GM21619 (cell line): Measurements from ENCODE around the gene MMADHC.

Experiments used
- ATAC-seq: cut with Tn5 transposase; IDR thresholded peaks from one replicate; pipeline ENCODE4 v1.9.1; 2021; ENCODE audit not compliant: unreplicated experiment

The MMADHC gene

DNA sequence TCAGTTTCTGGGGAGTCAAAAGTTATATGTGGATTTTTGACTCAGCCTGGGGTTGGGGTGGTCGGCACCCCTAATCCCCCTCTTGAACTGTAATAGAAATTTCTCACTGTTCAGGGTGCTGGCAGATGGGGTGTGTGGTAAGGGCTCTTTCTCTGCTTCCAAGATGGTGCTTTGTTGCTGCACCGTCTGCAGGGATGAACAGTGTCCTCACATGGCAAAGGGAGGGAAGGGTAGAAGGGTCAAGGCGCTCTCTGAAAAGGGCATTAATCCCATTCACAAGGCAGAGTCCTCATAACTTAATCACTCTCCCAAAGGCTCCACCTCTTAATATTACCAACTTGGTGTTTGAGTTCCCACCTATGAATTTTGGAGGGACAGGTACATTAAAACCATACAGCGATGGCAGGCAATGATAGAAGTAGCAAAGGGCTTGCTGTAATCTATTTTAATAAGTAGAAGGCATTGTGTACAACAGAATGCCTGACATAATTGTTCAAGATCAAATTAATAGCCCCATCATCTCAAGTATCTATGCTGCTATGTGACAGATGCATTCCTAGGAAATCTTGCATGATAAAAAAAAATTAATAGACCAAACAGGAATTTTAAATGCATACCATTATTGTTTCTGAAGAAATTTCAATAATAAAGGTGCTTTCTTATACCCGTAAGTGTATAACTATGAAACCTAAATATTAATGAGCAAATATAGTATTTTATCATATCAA, 28.1 kb downstream of the MMADHC start:
- ATAC-seq = no peak

DNA sequence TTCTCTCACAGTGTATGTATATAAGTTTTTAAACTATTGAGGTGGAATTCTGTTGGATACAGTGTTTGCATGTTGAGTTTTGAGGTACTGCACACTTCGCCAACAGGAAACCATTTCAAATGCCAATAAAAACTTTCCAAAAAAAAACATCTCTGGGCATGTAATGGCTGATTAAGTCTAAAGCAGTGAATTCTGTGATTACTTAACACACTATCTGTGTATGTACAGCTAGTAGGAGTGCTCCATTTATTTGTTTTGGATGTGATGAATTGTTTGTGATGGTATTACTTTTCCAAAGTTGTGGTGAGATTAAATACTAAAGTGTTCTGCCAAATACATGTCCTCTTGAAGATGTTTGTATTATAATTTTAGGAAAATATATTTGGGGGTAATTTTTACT, 31.1 kb downstream of the MMADHC start:
- no peak for ATAC-seq

DNA sequence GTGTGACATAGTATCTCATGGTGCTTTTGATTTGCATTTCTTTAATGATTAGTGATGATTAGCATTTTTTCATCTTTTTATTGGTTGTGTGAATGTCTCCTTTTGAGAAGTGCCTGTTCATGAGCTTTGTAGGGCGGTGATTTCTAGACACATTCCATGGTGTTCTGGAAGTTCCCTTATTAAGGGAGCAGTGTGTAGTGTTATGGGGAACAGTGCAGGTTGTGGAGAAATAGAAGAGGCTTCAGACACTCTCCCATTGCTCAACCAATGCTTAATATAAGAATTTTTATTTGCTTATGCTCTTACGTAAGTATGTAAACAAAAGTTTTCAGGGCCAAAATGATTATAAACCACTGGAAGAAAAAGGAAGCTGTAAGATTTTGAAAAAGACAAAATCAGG, 34.7 kb downstream of the MMADHC start:
- ATAC-seq = no peak

DNA sequence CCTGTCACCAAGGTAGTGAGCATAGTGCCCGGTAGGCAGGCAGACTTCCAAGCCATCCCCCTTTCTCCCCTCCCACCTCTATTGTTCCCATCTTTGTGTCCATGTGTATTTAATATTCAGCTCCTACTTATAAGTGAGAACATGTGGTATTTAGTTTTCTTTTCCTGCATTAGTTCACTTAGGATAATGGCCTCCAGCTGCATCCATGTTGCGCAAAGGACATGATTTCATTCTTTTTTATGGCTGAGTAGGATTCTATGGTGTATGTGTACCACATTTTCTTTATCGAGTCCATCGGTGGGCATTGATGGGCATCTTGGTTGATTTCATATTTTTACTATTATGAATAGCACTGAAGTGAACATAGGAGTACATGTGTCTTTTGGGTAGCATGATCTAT, 35.3 kb downstream of the MMADHC start:
- no peak for ATAC-seq

DNA sequence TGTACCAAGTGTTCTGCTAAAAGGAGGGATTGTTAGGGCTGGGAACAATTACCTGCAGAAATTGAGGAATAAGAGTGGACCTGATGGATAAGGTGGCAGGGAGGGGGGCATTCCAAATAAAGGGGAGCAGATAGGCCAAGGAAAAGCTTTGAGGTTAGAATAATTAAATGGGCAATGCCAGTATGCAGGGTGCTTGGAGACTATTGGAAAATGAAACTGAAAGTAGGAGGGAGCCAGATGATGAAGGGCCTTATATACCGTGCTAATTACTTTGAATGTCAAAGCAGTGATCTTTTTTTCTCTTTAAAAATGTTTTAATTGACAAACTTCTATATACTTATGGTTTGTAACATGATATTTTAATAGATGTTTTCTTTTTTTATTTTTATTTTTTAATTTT, 42.9 kb downstream of the MMADHC start:
- ATAC-seq = no peak

DNA sequence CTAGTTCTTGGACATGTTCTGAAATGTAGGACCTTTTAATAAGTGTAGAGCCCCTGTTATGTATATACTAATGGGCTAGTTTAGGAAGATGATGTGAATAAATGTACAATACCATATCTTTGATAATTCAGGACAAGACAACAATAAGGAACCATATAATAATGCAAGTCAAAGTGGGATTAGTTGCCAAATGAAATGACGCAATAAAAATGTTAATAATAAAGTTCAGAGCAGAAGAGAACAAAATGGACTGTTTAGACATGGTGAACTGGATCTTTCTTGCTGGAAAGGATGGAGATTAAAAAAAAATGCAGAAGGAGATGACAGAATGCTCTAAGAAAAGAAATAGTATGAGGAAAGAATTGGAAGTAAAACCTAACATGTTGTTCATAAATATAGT, 43.7 kb downstream of the MMADHC start:
- no peak for ATAC-seq

DNA sequence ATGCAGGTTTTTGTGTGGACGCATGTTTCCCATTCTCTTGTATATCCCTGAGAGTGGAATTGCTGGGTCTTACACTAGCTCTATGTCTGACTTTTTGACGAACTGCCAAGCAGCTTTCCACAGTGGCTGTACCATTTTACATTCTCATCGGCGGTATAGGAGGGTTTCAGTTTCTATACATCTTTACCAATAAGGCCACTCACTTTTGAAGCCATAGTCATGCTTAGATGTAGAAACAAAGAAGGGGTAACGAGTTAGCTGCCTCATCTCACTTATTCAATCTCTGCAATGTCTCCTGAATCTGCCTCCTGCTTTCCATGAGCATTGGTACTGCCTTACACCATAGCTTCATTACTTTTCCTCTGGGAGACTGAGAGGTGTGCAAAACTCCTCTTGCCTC, 47.4 kb downstream of the MMADHC start:
- no peak for ATAC-seq

DNA sequence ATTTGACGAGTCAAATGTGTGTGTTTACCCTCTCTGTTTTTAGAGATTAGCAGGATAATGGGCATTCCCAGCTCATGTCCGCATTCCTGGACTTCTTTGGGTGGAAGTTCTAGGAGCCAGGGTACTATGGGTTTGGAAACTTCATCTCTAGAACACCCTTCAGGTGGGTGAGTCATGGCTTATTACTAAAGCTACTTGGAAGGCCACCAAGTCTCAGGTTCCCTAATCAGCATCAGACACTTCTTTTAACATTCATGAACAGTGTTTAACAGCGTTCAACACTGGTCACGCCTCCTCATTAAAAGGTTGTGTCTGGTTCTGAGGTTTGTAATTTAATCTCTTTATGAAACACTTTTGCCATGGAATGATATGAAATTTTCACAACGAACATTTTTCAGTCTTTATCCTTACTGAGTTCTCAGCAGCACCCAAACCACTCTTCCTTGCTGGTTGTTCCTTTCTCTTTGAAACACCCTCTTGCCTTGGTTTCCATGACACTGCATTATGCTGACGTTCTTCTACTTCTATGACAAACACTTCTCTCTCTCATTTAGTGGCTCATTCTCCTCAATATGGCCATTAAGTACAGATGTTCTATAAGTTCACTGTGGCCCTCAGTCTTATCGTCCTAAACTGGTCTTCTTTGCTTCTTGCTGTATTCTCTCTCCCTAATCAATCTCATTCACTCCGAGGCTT, 49.3 kb downstream of the MMADHC start:
- no peak for ATAC-seq

DNA sequence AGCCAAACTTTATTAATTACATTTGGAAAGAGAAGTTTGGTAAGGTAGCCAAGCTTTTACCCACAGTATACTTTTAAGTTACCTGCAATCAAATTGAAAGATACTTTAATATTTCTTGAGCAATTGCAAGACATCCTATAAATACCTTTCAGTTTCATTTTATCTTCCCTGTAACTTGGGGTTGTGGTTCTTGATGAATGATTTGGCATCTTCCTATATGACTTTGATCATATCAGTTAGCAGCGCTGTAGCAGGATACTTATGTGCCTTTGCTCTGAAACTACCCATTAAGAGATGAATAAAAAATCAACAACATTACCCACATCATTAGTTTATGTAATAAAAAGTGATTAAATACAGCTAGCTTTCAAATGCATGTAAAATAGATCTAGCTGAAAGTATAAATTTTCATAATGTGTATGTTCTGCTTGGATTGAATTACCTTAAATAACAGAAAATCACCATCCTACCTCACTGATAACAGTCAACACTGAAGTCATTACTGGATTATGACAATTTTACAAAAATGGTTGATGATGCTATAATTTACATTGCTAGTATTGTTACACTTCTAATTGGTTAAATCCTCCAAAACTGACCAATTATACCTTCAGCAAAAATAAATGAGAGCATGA, 50.4 kb downstream of the MMADHC start:
- ATAC-seq = no peak

DNA sequence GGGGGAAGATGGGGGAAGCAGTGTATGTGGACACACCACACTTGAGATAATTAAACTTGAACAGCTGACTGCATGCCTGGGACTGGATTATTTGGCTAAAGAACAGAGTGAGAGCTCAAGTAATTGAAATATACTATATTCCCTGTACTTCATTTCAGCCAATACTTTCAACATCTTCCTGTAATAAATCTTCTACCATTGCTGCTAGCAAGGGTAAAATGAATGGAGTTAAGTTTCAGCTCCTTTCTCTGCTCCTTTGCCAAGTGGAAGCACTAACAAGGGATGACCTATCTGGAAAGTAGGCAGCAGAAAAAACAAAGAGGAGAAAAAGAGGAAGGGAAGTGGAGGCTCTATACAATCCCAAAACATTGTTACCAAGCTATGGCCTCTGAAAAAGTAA, 50.9 kb downstream of the MMADHC start:
- no peak for ATAC-seq

DNA sequence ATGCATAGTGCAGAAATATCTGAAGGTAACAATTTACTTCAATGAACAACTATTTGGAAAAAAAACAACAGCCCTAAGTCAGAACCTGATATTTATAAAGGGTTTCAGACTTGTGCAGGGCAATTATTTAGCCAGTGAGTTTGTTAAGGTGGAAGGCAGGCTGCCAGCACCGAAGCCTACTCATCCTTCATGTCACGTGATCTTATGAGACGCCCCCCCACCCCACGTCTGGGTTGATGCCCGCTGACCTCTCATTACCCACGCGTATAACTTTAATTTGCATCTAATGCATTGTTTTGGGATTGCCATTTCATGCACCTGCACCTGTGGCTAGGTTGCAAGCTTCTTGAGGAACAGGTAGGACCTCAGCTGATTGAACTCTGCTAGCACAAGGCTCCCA, 52.9 kb downstream of the MMADHC start:
- ATAC-seq = no peak

DNA sequence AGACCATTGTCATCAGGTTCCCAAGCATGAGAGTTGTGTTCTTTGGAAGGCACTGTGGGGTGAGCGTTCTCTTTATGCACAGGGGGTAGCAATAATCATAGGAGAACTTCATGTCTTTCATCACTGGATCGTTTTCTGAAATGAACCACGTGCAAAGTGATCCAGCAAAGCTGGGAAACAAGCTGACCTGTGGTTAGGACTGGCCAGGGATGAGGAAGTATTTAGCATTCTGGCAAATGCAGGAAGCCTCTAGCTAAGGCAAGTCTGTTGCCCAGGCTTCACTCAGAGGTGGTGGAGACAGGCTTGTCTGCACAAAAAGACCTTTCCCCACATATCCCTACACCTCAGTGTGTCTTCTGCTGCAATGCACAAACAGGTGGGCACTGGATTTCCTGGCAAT, 58.6 kb downstream of the MMADHC start:
- ATAC-seq = no peak

DNA sequence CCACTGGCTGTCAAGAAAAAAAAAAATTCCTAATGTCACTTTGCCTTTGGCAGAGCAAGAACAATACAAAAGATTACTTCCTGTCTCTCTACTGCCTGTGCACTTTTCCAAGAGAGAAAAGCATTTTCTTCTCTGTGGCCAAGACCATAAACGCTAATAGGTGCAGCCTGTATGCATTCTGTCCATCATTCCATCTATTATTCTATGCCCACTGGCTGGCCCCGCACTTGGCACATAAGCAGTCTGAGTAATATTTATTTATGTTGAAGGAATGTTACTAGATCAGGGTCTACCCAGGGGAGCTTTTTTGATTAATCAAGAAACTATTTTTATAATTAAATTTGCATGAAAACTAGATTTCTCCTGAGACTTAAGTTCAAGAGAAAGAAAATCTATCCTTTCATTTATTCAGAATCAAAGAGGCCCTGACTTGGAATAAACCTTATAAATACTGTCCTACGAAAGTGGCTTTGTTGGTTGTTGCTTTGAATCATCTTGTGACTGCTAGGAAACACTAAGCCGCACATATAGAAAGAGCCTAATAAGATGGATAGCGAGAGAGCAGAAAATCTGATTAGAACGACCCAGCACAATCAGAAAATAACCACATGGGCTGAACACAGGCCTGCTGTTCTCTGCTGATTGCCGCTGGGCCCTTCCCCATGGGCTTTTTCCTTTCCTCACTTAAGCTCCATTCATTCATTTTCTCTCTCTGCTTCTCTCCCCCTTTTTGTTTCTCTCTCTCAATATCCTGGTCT, 59.4 kb downstream of the MMADHC start:
- no peak for ATAC-seq

DNA sequence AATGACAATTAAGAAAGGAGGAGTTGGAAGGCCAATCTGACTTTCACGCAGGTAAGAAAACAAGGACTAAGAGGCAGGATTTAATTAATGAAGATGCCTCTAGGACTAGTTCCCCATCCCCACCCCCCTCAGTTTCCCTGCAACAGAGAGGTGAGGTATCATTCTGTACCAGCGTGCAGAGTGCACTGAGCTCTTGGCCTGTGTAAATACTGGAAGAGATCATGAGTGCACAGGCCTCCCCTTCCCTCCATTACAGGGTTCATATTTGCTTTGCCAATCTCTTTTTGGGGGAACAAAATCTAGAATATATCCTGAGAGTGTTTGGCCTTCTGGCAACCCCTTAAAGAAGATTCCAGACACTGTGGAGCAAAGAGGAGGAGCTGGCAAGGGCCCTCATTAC, 60.9 kb downstream of the MMADHC start:
- no peak for ATAC-seq

DNA sequence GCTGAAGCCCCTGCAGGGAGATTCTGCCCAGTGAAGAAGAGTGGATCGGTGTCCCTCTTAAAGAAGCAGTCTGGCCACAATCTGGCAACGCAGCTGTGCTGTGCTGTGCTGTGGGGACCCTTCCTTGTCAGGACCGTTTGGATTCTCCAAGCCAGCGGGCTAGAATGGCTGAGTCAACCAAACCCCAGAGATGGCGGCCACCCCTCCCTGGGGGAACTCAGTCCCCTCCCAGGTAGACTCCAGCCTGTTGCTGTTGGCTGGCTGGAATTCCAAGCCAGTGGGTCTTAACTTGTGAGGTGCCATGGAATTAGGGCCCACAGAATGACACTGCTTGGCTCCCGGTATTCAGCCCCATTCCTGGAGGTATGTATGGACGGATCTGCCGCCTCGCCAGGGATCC, 62.3 kb downstream of the MMADHC start:
- ATAC-seq = no peak
